ENCODE data around the gene RNF182. TPM values are rescaled to one million over a fixed set of nuclear protein-coding genes. Genes with fewer than 3 reads are reported as not detected.

RNF182 gene
- total and polyA plus RNA-seq, 9 of the 15 experiments (the other 6 are each of a cell fraction or from before 2014, with no cell fraction given): 12.8 to 22.8 (median 17.5) TPM

DNA sequence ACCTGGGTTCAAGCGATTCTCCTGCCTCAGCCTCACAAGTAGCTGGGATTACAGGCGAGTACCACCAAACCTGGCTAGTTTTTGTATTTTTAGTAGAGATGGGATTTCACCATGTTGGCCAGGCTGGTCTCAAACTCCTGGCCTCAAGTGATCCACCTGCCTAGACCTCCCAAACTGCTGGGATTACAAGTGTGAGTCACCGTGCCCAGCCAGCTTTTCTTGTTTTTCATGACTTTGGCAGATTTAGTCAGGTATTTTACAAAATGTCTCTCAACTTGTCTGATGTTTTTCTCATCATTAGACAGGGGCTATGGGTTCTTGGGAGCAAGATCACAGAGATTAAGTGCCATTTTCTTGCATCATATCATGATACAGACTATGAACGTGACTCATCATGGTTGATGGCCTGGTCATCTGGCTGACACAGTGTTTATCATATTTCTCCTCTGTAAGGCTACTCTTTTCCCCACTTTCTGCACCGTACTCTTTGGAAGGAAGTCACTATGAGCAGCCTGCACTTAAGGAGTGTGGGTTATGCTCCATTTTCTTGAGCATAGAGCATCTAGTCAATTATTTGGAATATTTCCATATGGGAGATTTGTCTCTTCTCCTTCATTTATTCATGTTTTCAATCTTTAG, 67.8 kb downstream of the RNF182 start (continued):
- TF ChIP-seq, protein P1, sequence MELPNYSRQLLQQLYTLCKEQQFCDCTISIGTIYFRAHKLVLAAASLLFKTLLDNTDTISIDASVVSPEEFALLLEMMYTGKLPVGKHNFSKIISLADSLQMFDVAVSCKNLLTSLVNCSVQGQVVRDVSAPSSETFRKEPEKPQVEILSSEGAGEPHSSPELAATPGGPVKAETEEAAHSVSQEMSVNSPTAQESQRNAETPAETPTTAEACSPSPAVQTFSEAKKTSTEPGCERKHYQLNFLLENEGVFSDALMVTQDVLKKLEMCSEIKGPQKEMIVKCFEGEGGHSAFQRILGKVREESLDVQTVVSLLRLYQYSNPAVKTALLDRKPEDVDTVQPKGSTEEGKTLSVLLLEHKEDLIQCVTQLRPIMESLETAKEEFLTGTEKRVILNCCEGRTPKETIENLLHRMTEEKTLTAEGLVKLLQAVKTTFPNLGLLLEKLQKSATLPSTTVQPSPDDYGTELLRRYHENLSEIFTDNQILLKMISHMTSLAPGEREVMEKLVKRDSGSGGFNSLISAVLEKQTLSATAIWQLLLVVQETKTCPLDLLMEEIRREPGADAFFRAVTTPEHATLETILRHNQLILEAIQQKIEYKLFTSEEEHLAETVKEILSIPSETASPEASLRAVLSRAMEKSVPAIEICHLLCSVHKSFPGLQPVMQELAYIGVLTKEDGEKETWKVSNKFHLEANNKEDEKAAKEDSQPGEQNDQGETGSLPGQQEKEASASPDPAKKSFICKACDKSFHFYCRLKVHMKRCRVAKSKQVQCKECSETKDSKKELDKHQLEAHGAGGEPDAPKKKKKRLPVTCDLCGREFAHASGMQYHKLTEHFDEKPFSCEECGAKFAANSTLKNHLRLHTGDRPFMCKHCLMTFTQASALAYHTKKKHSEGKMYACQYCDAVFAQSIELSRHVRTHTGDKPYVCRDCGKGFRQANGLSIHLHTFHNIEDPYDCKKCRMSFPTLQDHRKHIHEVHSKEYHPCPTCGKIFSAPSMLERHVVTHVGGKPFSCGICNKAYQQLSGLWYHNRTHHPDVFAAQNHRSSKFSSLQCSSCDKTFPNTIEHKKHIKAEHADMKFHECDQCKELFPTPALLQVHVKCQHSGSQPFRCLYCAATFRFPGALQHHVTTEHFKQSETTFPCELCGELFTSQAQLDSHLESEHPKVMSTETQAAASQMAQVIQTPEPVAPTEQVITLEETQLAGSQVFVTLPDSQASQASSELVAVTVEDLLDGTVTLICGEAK (IDR thresholded peaks at IDR 0.05): peak; percentile 34; the same call in 1 of the 2 replicates
- TF ChIP-seq, protein P1 (CRISPR knock-in tag; IDR thresholded peaks at IDR 0.05): no peak
- TF ChIP-seq, protein P2, sequence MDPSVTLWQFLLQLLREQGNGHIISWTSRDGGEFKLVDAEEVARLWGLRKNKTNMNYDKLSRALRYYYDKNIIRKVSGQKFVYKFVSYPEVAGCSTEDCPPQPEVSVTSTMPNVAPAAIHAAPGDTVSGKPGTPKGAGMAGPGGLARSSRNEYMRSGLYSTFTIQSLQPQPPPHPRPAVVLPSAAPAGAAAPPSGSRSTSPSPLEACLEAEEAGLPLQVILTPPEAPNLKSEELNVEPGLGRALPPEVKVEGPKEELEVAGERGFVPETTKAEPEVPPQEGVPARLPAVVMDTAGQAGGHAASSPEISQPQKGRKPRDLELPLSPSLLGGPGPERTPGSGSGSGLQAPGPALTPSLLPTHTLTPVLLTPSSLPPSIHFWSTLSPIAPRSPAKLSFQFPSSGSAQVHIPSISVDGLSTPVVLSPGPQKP (CRISPR knock-in tag; IDR thresholded peaks at IDR 0.05): no peak
- peak; percentile 85 for TF ChIP-seq SMAD4 (CRISPR knock-in tag; conservative IDR thresholded peaks at IDR 0.05)
- TF ChIP-seq BRCA1 (IDR thresholded peaks at IDR 0.05): no peak
- TF ChIP-seq BRCA1 (CRISPR knock-in tag; IDR thresholded peaks at IDR 0.05): no peak
- peak; percentile 36; the same call in 1 of the 2 replicates for TF ChIP-seq ZNF584 (CRISPR knock-in tag; IDR thresholded peaks at IDR 0.05; ENCODE audit: low read depth)
- no peak for TF ChIP-seq TFAM (CRISPR knock-in tag; conservative IDR thresholded peaks at IDR 0.05)
- TF ChIP-seq, protein P3, sequence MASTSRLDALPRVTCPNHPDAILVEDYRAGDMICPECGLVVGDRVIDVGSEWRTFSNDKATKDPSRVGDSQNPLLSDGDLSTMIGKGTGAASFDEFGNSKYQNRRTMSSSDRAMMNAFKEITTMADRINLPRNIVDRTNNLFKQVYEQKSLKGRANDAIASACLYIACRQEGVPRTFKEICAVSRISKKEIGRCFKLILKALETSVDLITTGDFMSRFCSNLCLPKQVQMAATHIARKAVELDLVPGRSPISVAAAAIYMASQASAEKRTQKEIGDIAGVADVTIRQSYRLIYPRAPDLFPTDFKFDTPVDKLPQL (IDR thresholded peaks at IDR 0.05; ENCODE audit: extremely low read depth, insufficient read length): no peak
- TF ChIP-seq, protein P4, sequence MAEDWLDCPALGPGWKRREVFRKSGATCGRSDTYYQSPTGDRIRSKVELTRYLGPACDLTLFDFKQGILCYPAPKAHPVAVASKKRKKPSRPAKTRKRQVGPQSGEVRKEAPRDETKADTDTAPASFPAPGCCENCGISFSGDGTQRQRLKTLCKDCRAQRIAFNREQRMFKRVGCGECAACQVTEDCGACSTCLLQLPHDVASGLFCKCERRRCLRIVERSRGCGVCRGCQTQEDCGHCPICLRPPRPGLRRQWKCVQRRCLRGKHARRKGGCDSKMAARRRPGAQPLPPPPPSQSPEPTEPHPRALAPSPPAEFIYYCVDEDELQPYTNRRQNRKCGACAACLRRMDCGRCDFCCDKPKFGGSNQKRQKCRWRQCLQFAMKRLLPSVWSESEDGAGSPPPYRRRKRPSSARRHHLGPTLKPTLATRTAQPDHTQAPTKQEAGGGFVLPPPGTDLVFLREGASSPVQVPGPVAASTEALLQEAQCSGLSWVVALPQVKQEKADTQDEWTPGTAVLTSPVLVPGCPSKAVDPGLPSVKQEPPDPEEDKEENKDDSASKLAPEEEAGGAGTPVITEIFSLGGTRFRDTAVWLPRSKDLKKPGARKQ (CRISPR knock-in tag; IDR thresholded peaks at IDR 0.05): no peak
- TF ChIP-seq, protein P5, sequence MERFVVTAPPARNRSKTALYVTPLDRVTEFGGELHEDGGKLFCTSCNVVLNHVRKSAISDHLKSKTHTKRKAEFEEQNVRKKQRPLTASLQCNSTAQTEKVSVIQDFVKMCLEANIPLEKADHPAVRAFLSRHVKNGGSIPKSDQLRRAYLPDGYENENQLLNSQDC (CRISPR knock-in tag; IDR thresholded peaks at IDR 0.05): no peak
- 0 out of 2 replicates have a peak, but pooled peaks have one; percentile 49 for TF ChIP-seq SMARCA5 (IDR thresholded peaks at IDR 0.05)
- 0 out of 2 replicates have a peak, but pooled peaks have one; percentile 57 for TF ChIP-seq CBX5 (IDR thresholded peaks at IDR 0.05; ENCODE audit: borderline replicate concordance, low read depth)
- peak; percentile 97 for TF ChIP-seq SMARCA4 (IDR thresholded peaks at IDR 0.05)
- TF ChIP-seq ELF2 (CRISPR knock-in tag; IDR thresholded peaks at IDR 0.05): no peak
- TF ChIP-seq DMBX1 (CRISPR knock-in tag; IDR thresholded peaks at IDR 0.05; ENCODE audit: borderline replicate concordance): peak; percentile 75
